ENCODE results near the gene FARSA.
"Not testable (repeated sequence)": the region's sequence is repeated elsewhere in the genome, so short reads cannot be mapped to it uniquely, and the experiment has no call there.

- not testable (repeated sequence) for TF ChIP-seq CTCF (IDR thresholded peaks at IDR 0.05; ENCODE audit: low read depth, low read length); EZH2phosphoT487 (IDR thresholded peaks at IDR 0.05; ENCODE audit: low read depth)
Measured at GRCh38 chr19:12957389-12957952, 24.0 kb upstream of the FARSA start.
